Nephron progenitor cell (in vitro differentiated cells): ENCODE data around the gene NUDT2.

Source experiments
- DNase-seq: peaks from one replicate; pipeline ENCODE4 v3.0.0; 2021
- H3K27ac Mint-ChIP-seq: 2 replicates; pipeline ENCODE4 v1.8.0; 2021; ENCODE audit warnings: mild to moderate bottlenecking, moderate library complexity, mixed read lengths
- H3K27me3 Mint-ChIP-seq: 2 replicates; pipeline ENCODE4 v1.8.0; 2021; ENCODE audit warnings: mild to moderate bottlenecking, low read depth, mixed read lengths; ENCODE audit not compliant: poor library complexity
- H3K36me3 Mint-ChIP-seq: 2 replicates; pipeline ENCODE4 v1.8.0; 2021; ENCODE audit warnings: low read depth, mixed read lengths
- H3K4me1 Mint-ChIP-seq: 2 replicates; pipeline ENCODE4 v1.8.0; 2021; ENCODE audit warnings: mixed read lengths
- H3K4me3 Mint-ChIP-seq: 2 replicates; pipeline ENCODE4 v1.8.0; 2021; ENCODE audit warnings: mild to moderate bottlenecking, moderate library complexity, mixed read lengths
- H3K9me3 Mint-ChIP-seq: 2 replicates; pipeline ENCODE4 v1.8.0; 2021; ENCODE audit warnings: mild to moderate bottlenecking, moderate library complexity, mixed read lengths
- TF ChIP-seq, protein P1 (sequence below): fragments of 200-600 bp; sonication (generic); IDR thresholded peaks from 2 replicates; pipeline ENCODE4 v1.5.0; 2021; ENCODE audit warnings: antibody characterized with exemption

NUDT2 gene

DNA sequence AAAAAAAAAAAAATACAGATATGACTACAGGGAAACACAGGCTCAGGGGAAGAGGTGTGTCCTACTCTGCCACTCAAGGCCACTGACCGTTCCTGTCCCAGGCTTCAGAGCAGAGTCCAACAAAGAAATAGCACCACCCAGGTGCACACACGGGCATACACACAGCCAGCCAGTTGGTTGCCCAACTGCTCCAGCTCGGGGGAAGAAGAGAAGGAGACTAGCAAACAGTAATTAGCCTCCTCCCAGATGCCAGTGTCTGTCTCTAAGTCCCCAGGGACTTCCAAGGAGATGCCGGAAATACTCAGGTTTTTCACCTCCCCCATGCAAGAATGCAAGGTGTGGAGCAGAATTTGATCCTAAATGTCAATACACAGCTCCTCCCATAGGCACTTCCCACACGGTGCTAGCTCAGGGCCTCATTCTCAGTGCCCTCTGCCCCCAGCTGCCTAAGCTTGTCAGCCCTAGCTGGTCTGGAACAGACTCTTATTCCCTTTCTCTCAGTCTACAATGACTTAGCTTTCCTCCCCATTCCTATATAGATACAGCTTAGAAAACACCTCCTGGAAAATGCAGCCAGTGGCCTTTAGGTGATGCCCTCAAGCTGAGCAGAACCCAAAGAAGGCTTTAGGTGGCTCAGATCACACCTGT is 45.7 kb downstream of the NUDT2 start:
- Mint-ChIP-seq H3K27me3 (peaks cover 50% of the 10 kb centered on the region), H3K4me1 (peaks cover 38% of the 10 kb centered on the region), H3K27ac (no peak overlapping the region), H3K4me3 (peak overlapping the region; percentile 87), H3K36me3 (peaks cover 30% of the 10 kb centered on the region), H3K9me3 (peaks cover 18% of the 10 kb centered on the region)
- no peak for DNase-seq
- TF ChIP-seq, protein P1, sequence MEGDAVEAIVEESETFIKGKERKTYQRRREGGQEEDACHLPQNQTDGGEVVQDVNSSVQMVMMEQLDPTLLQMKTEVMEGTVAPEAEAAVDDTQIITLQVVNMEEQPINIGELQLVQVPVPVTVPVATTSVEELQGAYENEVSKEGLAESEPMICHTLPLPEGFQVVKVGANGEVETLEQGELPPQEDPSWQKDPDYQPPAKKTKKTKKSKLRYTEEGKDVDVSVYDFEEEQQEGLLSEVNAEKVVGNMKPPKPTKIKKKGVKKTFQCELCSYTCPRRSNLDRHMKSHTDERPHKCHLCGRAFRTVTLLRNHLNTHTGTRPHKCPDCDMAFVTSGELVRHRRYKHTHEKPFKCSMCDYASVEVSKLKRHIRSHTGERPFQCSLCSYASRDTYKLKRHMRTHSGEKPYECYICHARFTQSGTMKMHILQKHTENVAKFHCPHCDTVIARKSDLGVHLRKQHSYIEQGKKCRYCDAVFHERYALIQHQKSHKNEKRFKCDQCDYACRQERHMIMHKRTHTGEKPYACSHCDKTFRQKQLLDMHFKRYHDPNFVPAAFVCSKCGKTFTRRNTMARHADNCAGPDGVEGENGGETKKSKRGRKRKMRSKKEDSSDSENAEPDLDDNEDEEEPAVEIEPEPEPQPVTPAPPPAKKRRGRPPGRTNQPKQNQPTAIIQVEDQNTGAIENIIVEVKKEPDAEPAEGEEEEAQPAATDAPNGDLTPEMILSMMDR: no peak

DNA sequence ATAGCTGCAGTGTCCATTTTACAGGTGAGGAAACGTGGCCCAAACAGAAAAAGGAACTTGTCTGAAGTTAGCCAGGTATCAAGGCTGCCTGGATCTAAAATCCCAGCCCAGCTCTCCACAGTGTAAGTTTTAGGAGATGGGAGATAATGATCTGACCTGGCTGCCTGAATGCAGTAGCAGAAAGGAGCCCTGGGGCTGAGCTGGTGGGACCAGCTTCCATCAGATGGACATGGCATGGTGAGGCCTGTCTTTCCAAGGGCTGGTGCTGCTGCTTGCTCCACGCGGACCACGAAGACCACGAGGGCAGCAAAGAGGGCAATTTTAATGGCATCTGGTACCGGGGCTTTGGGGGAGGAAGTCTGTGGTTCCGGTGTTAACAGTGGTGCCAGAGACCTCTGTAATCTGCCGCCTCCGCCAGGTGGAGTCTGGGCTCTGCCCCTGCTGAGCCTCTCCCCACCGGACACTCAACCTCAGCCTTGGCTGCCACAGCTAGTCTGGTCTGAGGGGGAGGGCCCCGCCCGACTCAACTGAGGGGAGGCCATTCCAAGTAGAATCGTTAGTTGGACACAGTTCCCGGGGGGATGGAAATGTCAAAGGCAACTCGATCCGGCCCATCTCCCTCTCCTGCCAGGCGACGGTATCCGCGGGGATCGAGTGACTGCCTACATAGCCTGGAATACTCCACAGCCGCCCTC is 46.7 kb downstream of the NUDT2 start:
- Mint-ChIP-seq H3K27me3 (peaks cover 61% of the 10 kb centered on the region), H3K27ac (no peak overlapping the region), H3K4me3 (peak overlapping the region; percentile 87), H3K9me3 (peaks cover 11% of the 10 kb centered on the region), H3K36me3 (peaks cover 20% of the 10 kb centered on the region), H3K4me1 (peaks cover 41% of the 10 kb centered on the region)
- TF ChIP-seq, protein P1: no peak
- peak; percentile 56 for DNase-seq

DNA sequence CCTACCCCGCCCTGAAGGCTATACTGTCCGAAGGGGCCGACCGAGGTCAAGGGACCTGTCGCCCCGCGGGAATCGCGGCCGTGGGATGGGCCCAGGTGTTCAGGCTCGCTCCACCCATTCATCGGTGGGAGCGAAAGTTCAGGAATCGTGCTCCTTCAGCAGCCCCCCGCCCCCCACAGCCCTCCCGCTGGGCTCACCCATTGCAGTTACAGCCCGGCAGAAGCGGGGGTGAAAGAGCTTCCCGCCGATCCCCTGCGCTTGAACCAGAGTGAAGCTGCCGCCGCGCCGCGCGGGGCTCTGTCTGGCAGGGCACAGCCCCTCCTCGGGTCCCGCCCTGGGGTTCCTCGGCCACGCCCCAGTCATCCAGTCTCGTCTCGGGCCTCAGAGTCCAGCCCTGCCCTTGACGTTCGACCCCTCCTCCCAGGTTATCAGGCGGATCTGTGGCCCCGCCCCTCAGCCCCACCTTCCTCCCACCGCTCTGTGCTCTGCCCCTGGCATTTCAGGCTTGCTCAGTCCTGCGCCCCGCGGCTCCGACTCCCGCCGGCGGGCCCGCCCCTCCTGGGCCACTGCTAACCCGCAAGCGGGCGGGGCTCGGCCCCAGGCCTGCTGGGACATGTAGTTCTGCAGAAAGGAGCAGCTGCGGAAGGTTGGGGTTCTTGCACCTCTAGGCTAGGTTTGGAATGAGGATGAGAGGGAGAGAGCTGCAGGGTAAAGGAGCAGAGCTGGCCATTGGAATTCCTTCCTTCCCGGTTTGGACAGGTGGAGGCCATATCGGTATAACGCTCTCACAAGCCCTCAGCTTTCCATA is 47.4 kb downstream of the NUDT2 start, which contains the start of gene MYORG:
TSS of gene MYORG (minus strand) at position 303 of the 808 bp plus-strand sequence. CDS start 3,955 bp downstream, outside the sequence.
- Mint-ChIP-seq H3K27me3 (peaks cover 68% of the 10 kb centered on the region), H3K27ac (no peak within 1 kb of the TSS)

DNA sequence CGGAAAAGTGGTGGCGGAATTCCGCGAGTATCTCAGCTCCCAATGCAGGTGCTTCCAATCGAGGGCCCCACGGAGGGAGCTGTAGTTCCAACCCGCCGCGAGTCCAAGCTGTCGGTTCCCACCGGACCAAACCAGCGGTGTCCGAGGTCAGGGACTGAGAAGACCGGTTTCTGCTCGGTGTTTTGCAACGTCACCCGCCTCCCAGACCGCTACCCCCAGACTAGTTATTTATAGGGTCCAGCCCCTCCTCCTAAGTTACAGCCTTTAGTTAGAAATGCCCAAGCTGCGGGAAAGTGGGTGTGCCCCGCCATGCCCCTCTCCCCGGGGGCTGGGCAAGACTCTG is 48.0 kb downstream of the NUDT2 start:
- H3K9me3 Mint-ChIP-seq: peaks cover 7% of the 10 kb centered on the region
- H3K4me1 Mint-ChIP-seq: peaks cover 50% of the 10 kb centered on the region
- H3K27ac Mint-ChIP-seq: no peak overlapping the region
- H3K36me3 Mint-ChIP-seq: peaks cover 12% of the 10 kb centered on the region
- H3K27me3 Mint-ChIP-seq: peaks cover 74% of the 10 kb centered on the region
- peak overlapping the region; percentile 87 for H3K4me3 Mint-ChIP-seq
- peak; percentile 44 for DNase-seq
- TF ChIP-seq, protein P1: no peak

More for the DNA sequence above, 47.4 kb downstream of the NUDT2 start, which contains the start of gene MYORG:
- peaks cover 7% of the 10 kb centered on the region for H3K9me3 Mint-ChIP-seq
- DNase-seq: peak; percentile 97
- H3K4me3 Mint-ChIP-seq: peak within 1 kb of the TSS; percentile 87
- peaks cover 49% of the 10 kb centered on the region for H3K4me1 Mint-ChIP-seq
- TF ChIP-seq, protein P1: no peak
- H3K36me3 Mint-ChIP-seq: peaks cover 13% of the 10 kb centered on the region

DNA sequence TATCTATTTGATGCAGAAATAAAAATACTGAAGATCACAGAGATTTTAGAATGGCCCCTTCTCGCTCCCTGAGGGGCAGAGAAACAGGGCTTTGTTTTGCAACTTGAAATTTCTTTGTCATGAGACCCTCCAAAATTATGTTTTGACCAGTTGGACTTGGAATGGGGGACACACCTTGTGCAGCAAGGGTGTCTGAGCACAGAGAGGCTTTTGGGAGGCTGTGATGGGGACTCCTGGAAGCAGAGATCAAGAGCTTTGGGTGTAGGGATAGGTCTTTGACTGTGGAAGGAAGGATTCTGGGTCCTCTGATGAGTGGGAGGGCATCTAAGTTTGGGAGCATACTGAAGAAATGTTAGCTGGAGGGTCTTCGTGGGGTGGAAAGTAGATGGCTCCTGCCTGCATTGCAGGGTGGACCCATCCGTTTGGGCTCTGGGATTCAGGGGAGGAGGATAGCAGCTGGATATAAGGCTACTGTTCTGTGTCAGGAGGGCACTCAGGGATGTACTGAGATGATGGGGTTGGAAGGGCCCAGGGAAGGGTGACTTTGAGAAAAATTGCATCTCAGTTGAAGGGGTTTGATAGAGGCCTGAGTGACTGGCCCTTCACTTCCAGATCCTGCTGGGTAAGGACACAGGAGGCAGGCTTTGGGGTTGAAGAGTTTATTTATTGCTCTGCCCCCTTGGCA is 49.1 kb downstream of the NUDT2 start:
- Mint-ChIP-seq H3K36me3 (peaks cover 7% of the 10 kb centered on the region), H3K27me3 (peaks cover 85% of the 10 kb centered on the region), H3K4me3 (no peak overlapping the region), H3K9me3 (peaks cover 3% of the 10 kb centered on the region), H3K27ac (no peak overlapping the region), H3K4me1 (peaks cover 50% of the 10 kb centered on the region)
- TF ChIP-seq, protein P1: no peak
- DNase-seq: no peak
